ENCODE data around the gene TPI1. TPM values are rescaled to one million over a fixed set of nuclear protein-coding genes. Genes with fewer than 3 reads are reported as not detected.

The TPI1 gene
- total RNA-seq, 1 donor from 2014 or later = 1,157 TPM

DNA sequence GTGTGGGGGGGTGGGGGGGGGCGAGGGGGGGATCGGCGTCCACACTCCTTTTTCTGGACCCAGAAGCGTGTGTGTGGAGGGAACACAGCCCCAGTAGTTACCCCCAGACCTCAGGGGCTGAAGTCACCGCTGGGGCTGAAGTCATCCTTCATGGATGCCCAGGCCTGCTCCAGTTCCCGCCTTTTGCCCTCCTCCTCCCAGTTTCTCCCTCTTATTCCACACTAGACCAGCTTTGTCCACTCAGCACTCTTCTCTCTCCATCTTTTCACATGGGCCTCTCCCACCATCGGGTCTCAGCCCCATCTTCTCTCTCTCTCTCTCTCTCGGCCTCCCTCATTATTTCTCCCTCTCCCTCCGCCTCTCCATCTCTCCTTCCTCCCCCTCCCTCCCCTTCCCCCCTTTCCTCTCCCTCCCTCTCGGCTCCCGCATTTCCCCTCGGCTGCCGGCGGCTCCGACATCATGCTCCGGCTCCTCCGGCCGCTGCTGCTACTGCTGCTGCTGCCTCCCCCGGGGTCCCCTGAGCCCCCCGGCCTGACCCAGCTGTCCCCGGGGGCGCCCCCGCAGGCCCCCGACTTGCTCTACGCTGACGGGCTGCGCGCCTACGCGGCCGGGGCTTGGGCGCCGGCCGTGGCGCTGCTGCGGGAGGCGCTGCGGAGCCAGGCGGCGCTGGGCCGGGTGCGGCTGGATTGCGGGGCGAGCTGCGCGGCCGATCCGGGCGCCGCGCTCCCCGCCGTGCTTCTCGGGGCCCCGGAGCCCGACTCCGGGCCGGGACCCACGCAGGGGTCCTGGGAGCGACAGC, 39.1 kb upstream of the TPI1 start, which contains the start of gene P3H3:
Gene P3H3, plus strand, starts transcription at position 426 of the 799 bp plus-strand sequence. Its CDS starts 34 bp downstream, at position 460.
- intact Hi-C loops (cut with micrococcal nuclease) = loop anchor here (5.0 kb wide), 3 partner anchors 36 to 221 kb away; partner anchors contain the start of genes CHD4 and ZNF384

DNA sequence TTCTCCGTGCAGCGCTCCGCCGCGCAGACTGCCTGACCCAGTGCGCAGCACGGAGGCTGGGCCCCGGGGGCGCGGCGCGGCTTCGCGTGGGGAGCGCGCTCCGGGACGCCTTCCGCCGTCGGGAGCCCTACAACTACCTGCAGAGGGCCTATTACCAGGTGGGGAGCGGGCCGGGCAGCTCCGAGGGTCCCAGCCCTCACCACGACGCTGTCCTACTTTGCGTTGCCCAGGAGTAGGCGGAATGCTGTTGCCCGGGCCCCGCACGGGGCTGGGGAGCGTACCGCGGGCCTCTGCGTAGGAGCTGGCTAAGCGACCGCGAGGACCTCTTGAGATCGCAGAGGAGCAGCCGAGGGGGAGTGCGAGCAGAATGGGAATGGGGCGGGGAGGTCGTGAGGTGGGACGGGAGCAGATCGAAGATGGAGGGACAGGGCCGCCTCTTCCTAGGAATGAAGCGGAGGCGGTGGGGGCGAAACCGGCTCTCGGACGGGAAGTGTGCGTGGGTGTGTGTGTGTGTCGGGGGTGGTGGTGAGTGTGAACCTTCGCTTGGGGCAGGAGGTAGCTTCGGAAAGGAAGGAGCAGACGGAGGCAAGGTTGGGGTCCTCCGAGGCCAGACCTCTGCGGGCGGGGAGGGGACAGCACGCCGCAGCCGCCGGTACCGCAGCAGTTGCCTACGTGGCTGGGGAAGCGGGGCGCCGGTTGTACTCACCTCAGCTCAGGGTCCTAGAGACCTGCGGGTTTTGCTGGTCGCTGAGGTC, 38.4 kb upstream of the TPI1 start:
- intact Hi-C loops (cut with micrococcal nuclease) = loop anchor here (5.0 kb wide), 3 partner anchors 37 to 222 kb away; partner anchors contain the start of genes CHD4 and ZNF384

DNA sequence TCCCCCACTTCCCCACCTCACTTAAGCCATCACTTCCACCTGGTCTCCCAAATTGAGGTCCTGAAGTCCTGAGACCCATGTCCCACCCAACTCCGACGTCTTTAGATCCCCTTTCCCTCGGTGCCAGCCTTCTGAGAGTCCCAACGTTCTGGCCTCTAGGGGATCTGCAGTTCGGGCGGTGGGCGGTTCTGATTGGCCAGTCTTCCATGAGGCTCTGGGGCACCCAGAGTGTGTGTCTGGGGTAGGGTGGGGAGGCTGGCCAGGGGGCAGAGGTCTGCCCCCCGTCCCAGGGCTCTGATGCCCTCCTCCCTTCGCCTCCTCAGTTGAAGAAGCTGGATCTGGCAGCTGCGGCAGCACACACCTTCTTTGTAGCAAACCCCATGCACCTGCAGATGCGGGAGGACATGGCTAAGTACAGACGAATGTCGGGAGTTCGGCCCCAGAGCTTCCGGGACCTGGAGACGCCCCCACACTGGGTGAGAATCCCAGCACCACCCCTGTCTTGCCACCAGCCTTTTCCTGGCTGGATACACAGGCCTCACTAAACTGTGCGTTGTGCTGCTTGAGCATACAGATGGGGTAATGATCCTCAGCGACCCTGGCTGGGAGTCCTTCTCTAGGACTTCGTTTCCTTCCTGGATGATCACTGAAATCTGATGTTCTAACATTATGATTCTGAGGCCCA, 37.7 kb upstream of the TPI1 start:
- intact Hi-C loops (cut with micrococcal nuclease) = loop anchor here (5.0 kb wide), 3 partner anchors 37 to 222 kb away; partner anchors contain the start of genes CHD4 and ZNF384

DNA sequence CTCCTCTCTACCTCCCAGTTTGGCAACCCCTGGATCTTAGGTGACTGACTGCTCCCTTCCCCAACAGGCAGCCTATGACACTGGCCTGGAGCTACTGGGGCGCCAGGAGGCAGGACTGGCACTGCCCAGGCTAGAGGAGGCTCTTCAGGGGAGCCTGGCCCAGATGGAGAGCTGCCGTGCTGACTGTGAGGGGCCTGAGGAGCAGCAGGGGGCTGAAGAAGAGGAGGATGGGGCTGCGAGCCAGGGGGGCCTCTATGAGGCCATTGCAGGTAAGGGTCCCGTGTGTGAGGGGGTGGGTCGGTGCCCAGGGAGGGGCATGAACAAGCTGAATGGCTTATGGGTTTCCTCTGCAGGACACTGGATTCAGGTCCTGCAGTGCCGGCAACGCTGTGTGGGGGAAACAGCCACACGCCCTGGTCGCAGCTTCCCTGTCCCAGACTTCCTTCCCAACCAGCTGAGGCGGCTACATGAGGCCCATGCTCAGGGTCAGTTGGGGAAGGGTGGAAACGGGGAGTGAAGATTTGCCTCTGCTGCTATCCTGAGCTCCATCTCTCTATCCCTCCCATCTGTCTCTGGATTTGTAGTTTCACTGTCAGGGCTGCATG, 36.9 kb upstream of the TPI1 start:
- intact Hi-C loops (cut with micrococcal nuclease) = no loop called here

DNA sequence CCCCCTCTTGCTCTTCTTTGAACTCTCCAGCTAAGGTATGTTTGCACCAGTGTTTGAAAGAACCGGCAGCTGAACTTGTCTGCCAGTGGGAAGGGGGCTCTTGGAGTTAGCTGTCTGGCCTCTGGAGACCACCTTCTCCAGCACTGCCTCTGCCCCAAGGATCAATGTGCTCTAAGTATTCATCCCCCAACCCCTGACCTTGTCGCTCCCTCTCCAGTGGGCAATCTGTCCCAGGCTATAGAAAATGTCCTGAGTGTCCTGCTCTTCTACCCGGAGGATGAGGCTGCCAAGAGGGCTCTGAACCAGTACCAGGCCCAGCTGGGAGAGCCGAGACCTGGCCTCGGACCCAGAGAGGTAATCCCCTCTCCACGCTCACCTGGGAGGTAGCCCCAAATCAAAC, 36.3 kb upstream of the TPI1 start:
- intact Hi-C loops (cut with micrococcal nuclease) = no loop called here

DNA sequence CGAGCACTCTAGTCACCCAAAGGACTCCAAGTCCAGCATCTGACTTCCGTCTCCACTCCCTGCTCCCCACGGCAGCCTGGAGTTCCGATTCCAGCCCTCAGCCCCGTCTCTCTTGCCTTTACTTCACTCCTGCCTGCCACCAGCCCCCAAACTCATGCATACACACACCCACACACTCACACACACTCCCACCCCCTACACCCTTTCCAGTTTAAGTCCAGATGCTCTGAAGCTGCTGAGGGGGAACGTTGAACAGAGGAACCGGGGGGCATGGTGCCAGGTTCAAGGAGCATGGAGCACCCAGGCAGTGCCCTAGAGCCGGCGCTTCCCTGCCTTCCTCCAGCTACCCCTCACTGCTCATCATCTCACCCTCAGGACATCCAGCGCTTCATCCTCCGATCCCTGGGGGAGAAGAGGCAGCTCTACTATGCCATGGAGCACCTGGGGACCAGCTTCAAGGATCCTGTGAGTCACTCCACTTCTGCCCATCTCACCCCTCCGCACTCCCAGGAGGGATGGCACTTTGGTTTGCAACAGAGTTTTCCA, 35.8 kb upstream of the TPI1 start:
- intact Hi-C loops (cut with micrococcal nuclease) = no loop called here

DNA sequence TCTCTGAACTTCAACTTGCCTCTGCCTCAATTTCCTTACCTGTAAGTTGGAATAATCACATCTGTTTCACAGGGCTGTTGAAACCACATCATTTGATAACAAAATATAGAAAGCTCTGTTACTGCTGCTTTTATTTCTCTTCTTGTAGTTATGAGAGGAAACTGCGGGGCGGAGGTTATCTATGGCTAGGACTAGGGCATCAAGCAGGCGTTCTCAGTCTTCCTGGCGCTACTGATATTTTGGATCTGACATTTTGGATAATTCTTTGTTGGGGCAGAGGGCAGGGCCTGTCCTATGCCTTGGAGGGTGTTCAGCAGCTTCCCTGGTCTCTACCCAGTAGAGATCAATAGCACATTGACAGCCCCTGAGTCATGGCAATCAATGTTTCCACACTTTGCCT, 35.2 kb upstream of the TPI1 start:
- intact Hi-C loops (cut with micrococcal nuclease) = no loop called here

DNA sequence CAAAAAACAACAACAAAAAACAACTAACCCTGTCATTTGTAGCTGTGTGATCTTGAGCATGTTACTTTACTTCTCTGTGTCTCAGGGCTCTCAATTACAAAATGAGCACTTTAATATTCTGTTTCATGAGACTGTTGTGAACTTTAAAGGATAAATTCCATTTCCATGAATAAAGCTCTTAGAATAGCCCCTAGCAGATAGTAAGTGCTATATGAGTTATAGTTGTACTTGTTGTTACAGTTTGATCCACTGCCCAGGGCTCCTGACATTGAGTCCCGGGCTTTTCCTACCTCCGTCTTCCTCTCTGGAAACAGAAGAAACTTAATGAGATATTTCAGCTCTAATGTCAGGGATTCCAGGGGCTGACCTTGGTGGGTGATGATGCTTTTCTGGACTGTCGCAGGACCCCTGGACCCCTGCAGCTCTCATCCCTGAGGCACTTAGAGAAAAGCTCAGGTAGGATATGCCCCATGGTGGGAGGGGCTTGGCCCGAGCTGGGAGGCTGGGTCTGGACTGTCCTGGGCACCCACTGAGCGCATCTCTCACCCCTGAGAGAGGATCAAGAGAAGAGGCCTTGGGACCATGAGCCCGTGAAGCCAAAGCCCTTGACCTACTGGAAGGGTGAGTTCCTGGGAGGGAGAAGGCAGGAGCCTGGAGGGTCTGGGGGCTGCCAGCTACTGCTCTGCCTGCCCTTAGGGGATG, 34.0 kb upstream of the TPI1 start:
- intact Hi-C loops (cut with micrococcal nuclease) = no loop called here

DNA sequence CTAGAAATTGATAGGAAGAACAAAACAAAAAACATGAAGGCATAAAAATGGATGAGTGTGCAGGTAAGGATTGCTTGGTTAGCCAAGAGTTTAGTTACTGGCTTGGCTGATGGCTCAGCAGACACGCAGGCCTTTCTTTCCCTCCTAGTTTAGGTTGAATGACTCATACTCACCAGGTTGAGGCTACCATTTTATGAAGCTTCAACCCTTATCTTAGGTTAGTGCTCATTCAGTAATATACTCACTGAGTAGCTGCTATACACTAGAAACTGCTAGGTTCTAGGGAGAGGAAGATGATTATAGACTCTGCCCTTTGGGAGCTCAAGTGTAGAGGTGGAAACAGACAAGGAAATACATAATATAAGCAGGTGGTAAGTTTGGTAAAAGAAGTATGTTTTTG, 33.1 kb upstream of the TPI1 start:
- intact Hi-C loops (cut with micrococcal nuclease) = no loop called here

DNA sequence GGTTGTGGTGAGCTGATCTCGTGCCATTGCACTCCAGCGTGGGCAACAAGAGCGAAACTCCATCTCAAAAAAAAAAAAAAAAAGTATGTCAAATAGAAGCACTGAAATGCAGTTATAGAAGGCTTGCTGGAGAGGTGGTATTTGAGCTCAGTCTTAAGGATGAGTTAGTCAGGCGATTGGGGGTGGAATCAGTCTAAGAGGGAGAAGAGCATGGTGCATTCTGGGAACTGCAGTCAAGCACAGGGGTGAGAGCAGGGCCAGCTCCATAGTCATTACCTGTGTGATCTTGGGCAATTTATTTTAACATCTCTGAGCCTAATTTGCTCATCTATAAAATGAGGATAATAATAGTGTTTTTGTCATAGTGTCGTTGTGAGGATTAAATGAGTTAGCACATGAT, 32.5 kb upstream of the TPI1 start:
- intact Hi-C loops (cut with micrococcal nuclease) = no loop called here

DNA sequence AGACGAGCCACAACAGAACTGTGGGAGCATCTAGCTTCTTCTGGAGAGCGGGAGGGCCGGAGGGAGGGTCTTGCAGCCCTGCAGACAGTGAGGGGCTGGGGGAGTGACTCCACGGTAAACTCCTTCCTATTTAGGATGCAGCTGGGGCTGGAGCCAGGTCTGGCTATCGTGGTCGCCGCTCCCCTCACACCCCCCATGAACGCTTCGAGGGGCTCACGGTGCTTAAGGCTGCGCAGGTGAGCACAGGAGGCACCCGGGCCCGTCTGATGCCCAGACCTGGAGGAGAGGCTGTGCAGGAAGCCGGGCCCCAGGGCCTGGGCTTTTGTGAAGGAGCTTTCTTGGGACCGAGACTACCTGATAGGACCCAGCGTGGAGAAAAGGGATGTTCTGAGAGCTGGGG, 30.5 kb upstream of the TPI1 start:
- intact Hi-C loops (cut with micrococcal nuclease) = no loop called here

DNA sequence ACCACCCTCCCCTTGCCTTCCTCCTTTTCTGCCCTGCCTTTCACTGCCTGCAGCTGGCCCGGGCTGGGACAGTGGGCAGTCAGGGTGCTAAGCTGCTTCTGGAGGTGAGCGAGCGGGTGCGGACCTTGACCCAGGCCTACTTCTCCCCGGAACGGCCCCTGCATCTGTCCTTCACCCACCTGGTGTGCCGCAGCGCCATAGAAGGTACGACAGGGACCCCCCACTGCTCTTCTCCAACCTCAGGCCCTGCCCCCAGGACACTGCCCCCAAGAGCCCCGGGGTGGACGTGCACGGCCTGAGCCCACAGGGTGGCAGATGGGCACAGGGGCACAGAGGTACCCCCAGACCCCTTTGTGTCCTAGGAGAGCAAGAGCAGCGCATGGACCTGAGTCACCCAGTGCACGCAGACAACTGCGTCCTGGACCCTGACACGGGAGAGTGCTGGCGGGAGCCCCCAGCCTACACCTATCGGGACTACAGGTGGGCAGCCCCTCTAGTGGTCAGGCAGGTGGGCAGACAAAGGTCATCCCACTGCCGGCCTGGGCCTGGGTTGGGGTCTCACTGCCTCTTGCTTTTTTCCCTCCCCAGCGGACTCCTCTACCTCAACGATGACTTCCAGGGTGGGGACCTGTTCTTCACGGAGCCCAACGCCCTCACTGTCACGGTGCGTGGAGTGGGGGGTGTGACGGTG, 29.8 kb upstream of the TPI1 start:
- intact Hi-C loops (cut with micrococcal nuclease) = no loop called here

DNA sequence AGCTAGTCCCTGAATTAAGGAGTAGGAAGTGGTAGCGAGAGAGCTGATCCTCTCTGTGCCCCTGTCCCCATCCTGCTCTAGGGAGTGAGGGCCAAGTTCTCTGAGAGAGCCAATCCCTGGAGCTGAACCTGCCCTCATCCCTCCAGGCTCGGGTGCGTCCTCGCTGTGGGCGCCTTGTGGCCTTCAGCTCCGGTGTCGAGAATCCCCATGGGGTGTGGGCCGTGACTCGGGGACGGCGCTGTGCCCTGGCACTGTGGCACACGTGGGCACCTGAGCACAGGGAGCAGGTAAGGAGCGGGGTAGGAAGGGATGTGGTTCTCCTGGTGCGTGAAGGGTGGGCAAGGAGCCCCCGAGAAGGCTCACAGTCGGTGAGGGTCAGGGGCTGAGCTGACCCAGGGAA, 28.5 kb upstream of the TPI1 start:
- intact Hi-C loops (cut with micrococcal nuclease) = no loop called here

DNA sequence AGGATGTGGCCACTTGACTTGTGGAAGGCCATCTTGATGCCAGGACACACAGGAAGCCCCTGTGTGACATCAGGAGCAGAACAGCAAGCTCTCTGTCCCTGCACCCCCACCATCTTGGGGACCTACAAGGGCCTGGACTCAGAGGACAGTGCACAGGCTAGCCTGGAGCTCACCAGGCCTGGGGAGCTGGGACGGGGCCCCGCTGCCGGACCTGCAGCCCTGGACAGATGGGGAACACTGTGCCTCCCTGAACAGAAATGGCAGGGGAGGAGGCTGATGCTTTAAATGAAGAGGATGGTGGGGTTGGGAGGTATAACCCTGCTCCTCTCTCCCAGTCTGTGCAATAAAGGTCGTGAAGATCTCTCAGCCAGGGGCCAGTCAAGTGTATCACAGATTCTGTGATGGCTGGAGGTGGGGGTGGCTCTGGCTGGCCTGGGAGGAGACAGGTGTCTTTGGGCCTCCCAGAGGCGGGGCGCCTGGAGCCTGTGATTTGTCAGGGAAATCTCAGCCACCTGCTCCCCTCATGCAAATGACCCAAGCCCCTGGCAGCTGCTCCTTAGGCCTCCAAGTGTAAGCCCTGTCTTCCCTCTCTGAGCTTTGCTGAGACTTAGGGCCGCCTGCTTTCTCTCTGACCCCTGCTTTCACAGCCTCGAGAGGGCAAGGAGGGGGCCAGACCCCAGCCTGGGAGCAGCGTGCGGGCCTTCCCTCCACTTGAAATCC, 27.7 kb upstream of the TPI1 start:
- intact Hi-C loops (cut with micrococcal nuclease) = no loop called here

DNA sequence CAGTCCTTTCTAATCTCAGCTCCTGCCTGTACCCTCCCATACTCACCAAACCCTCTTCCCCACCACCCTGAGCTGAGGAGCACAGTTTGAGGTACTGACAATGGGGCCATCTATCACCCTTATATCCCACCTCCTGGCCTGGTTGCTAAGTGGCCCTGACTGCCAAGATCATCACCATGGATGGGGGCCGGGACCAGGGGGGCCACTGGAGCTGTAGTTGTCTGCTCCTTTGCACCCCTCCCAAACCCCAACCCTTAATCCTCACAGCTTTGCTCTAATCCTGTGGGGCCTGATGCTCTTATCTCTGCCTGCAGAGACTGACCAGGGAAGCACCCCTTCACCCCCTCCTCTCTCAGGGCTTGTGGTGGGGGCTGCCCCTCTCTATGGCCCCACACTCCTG, 27.0 kb upstream of the TPI1 start:
- intact Hi-C loops (cut with micrococcal nuclease) = no loop called here

DNA sequence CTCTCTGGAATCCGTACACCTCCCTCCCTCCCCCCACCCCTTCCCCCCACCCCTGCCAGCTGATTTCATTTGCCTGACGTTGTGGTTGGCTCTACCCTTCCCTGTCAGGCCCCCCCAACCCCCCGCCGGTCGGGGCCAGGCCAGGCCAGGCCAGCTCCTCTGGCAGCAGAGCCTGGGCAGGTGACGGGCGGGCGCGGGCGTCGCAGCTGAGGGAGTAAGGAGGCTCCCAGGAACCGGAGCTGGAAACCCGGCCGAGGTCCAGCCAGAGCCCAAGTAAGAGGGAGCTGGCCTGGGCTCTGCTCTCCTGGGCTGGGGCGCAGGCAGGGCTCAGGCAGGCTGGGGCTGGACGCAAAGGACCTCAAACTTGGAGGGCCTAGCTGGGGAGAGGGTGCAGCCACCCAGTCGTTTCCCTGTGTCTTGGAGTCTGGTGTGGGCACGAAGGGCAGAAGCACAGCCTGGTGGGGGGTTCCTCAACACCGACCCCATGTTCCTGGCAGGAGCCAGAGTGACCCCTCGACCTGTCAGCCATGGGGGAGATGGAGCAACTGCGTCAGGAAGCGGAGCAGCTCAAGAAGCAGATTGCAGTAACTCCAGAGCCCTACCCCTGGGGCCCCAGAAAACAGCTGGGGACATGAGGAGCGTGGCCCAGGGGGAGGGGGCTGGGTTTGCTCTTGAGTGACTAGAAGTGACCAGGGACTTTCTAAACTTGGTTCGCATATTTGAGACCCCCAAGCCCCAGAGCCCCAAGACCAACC, 26.4 kb upstream of the TPI1 start, which contains the start of gene GNB3:
Gene GNB3, plus strand, starts transcription at position 165 of the 755 bp plus-strand sequence. Its CDS starts 363 bp downstream, at position 528.
- intact Hi-C loops (cut with micrococcal nuclease) = no loop called here

DNA sequence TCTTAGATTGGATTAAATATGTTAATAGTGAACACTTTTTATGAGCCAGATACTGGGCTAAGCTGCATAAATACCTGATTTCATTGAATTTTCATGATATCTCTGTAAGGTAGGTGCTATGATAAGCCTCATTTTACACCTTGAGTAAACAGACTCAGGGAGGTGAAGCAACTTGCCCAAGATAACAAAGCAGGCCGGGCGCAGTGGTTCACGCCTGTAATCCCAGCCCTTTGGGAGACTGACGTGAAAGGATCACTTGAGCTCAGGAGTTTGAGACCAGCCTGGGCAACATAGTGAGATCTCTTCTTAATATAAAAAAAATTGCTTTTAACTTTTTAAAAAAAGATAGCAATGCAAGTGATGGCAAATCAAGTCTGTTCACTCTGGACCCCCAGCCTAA, 25.3 kb upstream of the TPI1 start:
- intact Hi-C loops (cut with micrococcal nuclease) = no loop called here
